Naive thymus-derived CD8-positive, alpha-beta T cell (primary cell): Measurements from ENCODE around the gene VCX2. TPM values are rescaled to one million over a fixed set of nuclear protein-coding genes. Genes with fewer than 3 reads are reported as not detected.

Experiments used
- microRNA-seq: library from miRNA; unstranded; fragments of <30 nt; microRNA quantifications from one replicate; pipeline ENCODE4 v1.2.0, GENCODE V29; 2022; ENCODE audit warnings: borderline microRNAs expressed
- polyA plus RNA-seq, 3 donors: library from polyadenylated mRNA; unstranded; fragments of 300-500 nt; fragmentation: Illumina TruSeq; gene quantifications; one replicate each; pipeline ENCODE4 v1.2.3, GENCODE V29; 2021
- total RNA-seq, 8 experiments: library from RNA in 2 of 8; stranded (reverse) in 2 of 8; gene quantifications; one replicate each; pipeline ENCODE4 v1.2.3 and lab custom pipeline; 2021 to 2026

Gene VCX2
- total and polyA plus RNA-seq, 5 experiments from 2014 or later, result not detected

Small RNA genes within 50 kb of the gene (microRNA-seq; reads per million reads assigned to microRNA genes)
- gene MIR651, result 107 reads per million, percentile 64 among the genes with 10 or more reads in this experiment

Other genes with a start within 250 kb of the VCX2 start
- gene PNPLA4, start 243.9 kb downstream of the VCX2 start, total RNA-seq, result 1 to 10 TPM; 6.2 to 9.0 TPM
- 10 to 100 TPM; 20.8 to 23.8 (median 22.7) TPM for gene PNPLA4, start 243.9 kb downstream of the VCX2 start, polyA plus RNA-seq